ENCODE measurements around the gene CCND2.

Gene CCND2

GRCh38 chr12:4287325-4288211 is 14.0 kb downstream of the CCND2 start:
- Histone ChIP-seq H3K27me3 (ENCODE audit: insufficient read depth, low read length) (no peaks in the 10 kb centered on the region), H3K4me1 (ENCODE audit: insufficient read depth, low read length) (no peaks in the 10 kb centered on the region), H3K36me3 (ENCODE audit: insufficient read depth, low read depth, low read length) (peaks cover 99% of the 10 kb centered on the region), H3K9me3 (ENCODE audit: insufficient read depth, low read depth, low read length) (no peaks in the 10 kb centered on the region), H3K9ac (ENCODE audit: low read depth, low read length) (no peak overlapping the region), H3K27ac (ENCODE audit: low read length) (no peak overlapping the region), H3K4me3 (ENCODE audit: low read length) (no peak overlapping the region)

GRCh38 chr12:4288296-4289131 is 15.0 kb downstream of the CCND2 start:
- no peaks in the 10 kb centered on the region for H3K27me3 ChIP-seq (ENCODE audit: insufficient read depth, low read length)
- H3K4me3 ChIP-seq (ENCODE audit: low read length) = no peak overlapping the region
- peaks cover 99% of the 10 kb centered on the region for H3K36me3 ChIP-seq (ENCODE audit: insufficient read depth, low read depth, low read length)
- no peak overlapping the region for H3K9ac ChIP-seq (ENCODE audit: low read depth, low read length)
- no peaks in the 10 kb centered on the region for H3K9me3 ChIP-seq (ENCODE audit: insufficient read depth, low read depth, low read length)
- H3K4me1 ChIP-seq (ENCODE audit: insufficient read depth, low read length) = peaks cover 3% of the 10 kb centered on the region; the same call in 1 of the 2 replicates
- H3K27ac ChIP-seq (ENCODE audit: low read length) = no peak overlapping the region

GRCh38 chr12:4289231-4289878 is 15.8 kb downstream of the CCND2 start:
- Histone ChIP-seq H3K9ac (ENCODE audit: low read depth, low read length) (no peak overlapping the region), H3K27ac (ENCODE audit: low read length) (no peak overlapping the region), H3K4me1 (ENCODE audit: insufficient read depth, low read length) (peaks cover 6% of the 10 kb centered on the region; the same call in 1 of the 2 replicates), H3K27me3 (ENCODE audit: insufficient read depth, low read length) (no peaks in the 10 kb centered on the region), H3K4me3 (ENCODE audit: low read length) (no peak overlapping the region), H3K9me3 (ENCODE audit: insufficient read depth, low read depth, low read length) (no peaks in the 10 kb centered on the region), H3K36me3 (ENCODE audit: insufficient read depth, low read depth, low read length) (peaks cover 99% of the 10 kb centered on the region)

- Histone ChIP-seq H3K9ac (ENCODE audit: low read depth, low read length) (no peak overlapping the region), H3K27me3 (ENCODE audit: insufficient read depth, low read length) (no peaks in the 10 kb centered on the region), H3K27ac (ENCODE audit: low read length) (no peak overlapping the region), H3K4me3 (ENCODE audit: low read length) (no peak overlapping the region), H3K9me3 (ENCODE audit: insufficient read depth, low read depth, low read length) (no peaks in the 10 kb centered on the region), H3K36me3 (ENCODE audit: insufficient read depth, low read depth, low read length) (peaks cover 100% of the 10 kb centered on the region), H3K4me1 (ENCODE audit: insufficient read depth, low read length) (peaks cover 13% of the 10 kb centered on the region; the same call in 1 of the 2 replicates)
These were observed 16.6 kb downstream of the CCND2 start for GRCh38 chr12:4289998-4290790.

GRCh38 chr12:4292341-4293073 is 18.9 kb downstream of the CCND2 start:
- no peaks in the 10 kb centered on the region for H3K27me3 ChIP-seq (ENCODE audit: insufficient read depth, low read length)
- H3K9me3 ChIP-seq (ENCODE audit: insufficient read depth, low read depth, low read length) = no peaks in the 10 kb centered on the region
- H3K4me3 ChIP-seq (ENCODE audit: low read length) = no peak overlapping the region
- no peak overlapping the region for H3K9ac ChIP-seq (ENCODE audit: low read depth, low read length)
- H3K4me1 ChIP-seq (ENCODE audit: insufficient read depth, low read length) = peaks cover 13% of the 10 kb centered on the region; the same call in 1 of the 2 replicates
- H3K27ac ChIP-seq (ENCODE audit: low read length) = no peak overlapping the region
- H3K36me3 ChIP-seq (ENCODE audit: insufficient read depth, low read depth, low read length) = peaks cover 100% of the 10 kb centered on the region

GRCh38 chr12:4293299-4293965 is 19.9 kb downstream of the CCND2 start:
- no peak overlapping the region for H3K4me3 ChIP-seq (ENCODE audit: low read length)
- H3K9ac ChIP-seq (ENCODE audit: low read depth, low read length) = no peak overlapping the region
- H3K27me3 ChIP-seq (ENCODE audit: insufficient read depth, low read length) = no peaks in the 10 kb centered on the region
- peaks cover 13% of the 10 kb centered on the region; the same call in 1 of the 2 replicates for H3K4me1 ChIP-seq (ENCODE audit: insufficient read depth, low read length)
- peaks cover 100% of the 10 kb centered on the region for H3K36me3 ChIP-seq (ENCODE audit: insufficient read depth, low read depth, low read length)
- H3K27ac ChIP-seq (ENCODE audit: low read length) = no peak overlapping the region
- H3K9me3 ChIP-seq (ENCODE audit: insufficient read depth, low read depth, low read length) = no peaks in the 10 kb centered on the region

- H3K4me3 ChIP-seq (ENCODE audit: low read length) = no peak overlapping the region
- no peaks in the 10 kb centered on the region for H3K27me3 ChIP-seq (ENCODE audit: insufficient read depth, low read length)
- peaks cover 13% of the 10 kb centered on the region; the same call in 1 of the 2 replicates for H3K4me1 ChIP-seq (ENCODE audit: insufficient read depth, low read length)
- H3K9me3 ChIP-seq (ENCODE audit: insufficient read depth, low read depth, low read length) = no peaks in the 10 kb centered on the region
- H3K36me3 ChIP-seq (ENCODE audit: insufficient read depth, low read depth, low read length) = peaks cover 100% of the 10 kb centered on the region
- H3K27ac ChIP-seq (ENCODE audit: low read length) = no peak overlapping the region
- H3K9ac ChIP-seq (ENCODE audit: low read depth, low read length) = no peak overlapping the region
These were observed 20.5 kb downstream of the CCND2 start for GRCh38 chr12:4293966-4294505.

- Histone ChIP-seq H3K4me3 (ENCODE audit: low read length) (no peak overlapping the region), H3K27me3 (ENCODE audit: insufficient read depth, low read length) (no peaks in the 10 kb centered on the region), H3K36me3 (ENCODE audit: insufficient read depth, low read depth, low read length) (peaks cover 100% of the 10 kb centered on the region), H3K27ac (ENCODE audit: low read length) (no peak overlapping the region), H3K9ac (ENCODE audit: low read depth, low read length) (no peak overlapping the region), H3K4me1 (ENCODE audit: insufficient read depth, low read length) (peaks cover 13% of the 10 kb centered on the region; the same call in 1 of the 2 replicates), H3K9me3 (ENCODE audit: insufficient read depth, low read depth, low read length) (no peaks in the 10 kb centered on the region)
These were observed 23.2 kb downstream of the CCND2 start for GRCh38 chr12:4296751-4297150.

- peaks cover 13% of the 10 kb centered on the region; the same call in 1 of the 2 replicates for H3K4me1 ChIP-seq (ENCODE audit: insufficient read depth, low read length)
- no peaks in the 10 kb centered on the region for H3K9me3 ChIP-seq (ENCODE audit: insufficient read depth, low read depth, low read length)
- peaks cover 100% of the 10 kb centered on the region for H3K36me3 ChIP-seq (ENCODE audit: insufficient read depth, low read depth, low read length)
- H3K9ac ChIP-seq (ENCODE audit: low read depth, low read length) = no peak overlapping the region
- H3K27ac ChIP-seq (ENCODE audit: low read length) = no peak overlapping the region
- no peak overlapping the region for H3K4me3 ChIP-seq (ENCODE audit: low read length)
- no peaks in the 10 kb centered on the region for H3K27me3 ChIP-seq (ENCODE audit: insufficient read depth, low read length)
These were observed 24.1 kb downstream of the CCND2 start for GRCh38 chr12:4297617-4298016.

- no peak overlapping the region for H3K9ac ChIP-seq (ENCODE audit: low read depth, low read length)
- no peaks in the 10 kb centered on the region for H3K4me1 ChIP-seq (ENCODE audit: insufficient read depth, low read length)
- no peak overlapping the region for H3K4me3 ChIP-seq (ENCODE audit: low read length)
- peaks cover 100% of the 10 kb centered on the region for H3K36me3 ChIP-seq (ENCODE audit: insufficient read depth, low read depth, low read length)
- H3K9me3 ChIP-seq (ENCODE audit: insufficient read depth, low read depth, low read length) = no peaks in the 10 kb centered on the region
- H3K27ac ChIP-seq (ENCODE audit: low read length) = no peak overlapping the region
- H3K27me3 ChIP-seq (ENCODE audit: insufficient read depth, low read length) = no peaks in the 10 kb centered on the region
These were observed 27.3 kb downstream of the CCND2 start for GRCh38 chr12:4300883-4301282.
